H9 (cell line): ENCODE measurements around the gene TCP11L1. TPM values are rescaled to one million over a fixed set of nuclear protein-coding genes. Genes with fewer than 3 reads are reported as not detected.

Experiments
- DNase-seq: peaks from one replicate; pipeline ENCODE4 v3.0.0-alpha.2; 2017
- H2AFZ ChIP-seq: one replicate; pipeline ENCODE4 v1.6.1; 2013; ENCODE audit warnings: mild to moderate bottlenecking, low read length, control low read depth, moderate library complexity
- H2AK5ac ChIP-seq: 2 replicates; pipeline ENCODE4 v1.6.1; 2013; ENCODE audit warnings: low read length, control low read depth, mixed read lengths; ENCODE audit not compliant: insufficient read length
- H2BK120ac ChIP-seq: one replicate; pipeline ENCODE4 v1.6.1; 2013; ENCODE audit warnings: low read depth, mild to moderate bottlenecking, low read length, control low read depth, inconsistent platforms; ENCODE audit not compliant: poor library complexity, severe bottlenecking
- H2BK12ac ChIP-seq: 2 replicates; pipeline ENCODE4 v1.6.1; 2013; ENCODE audit warnings: low read length, control low read depth, mixed read lengths, low read depth; ENCODE audit not compliant: insufficient read length
- H2BK15ac ChIP-seq: 2 replicates; pipeline ENCODE4 v1.6.1; 2013; ENCODE audit warnings: low read depth, low read length, control low read depth
- H2BK20ac ChIP-seq: one replicate; pipeline ENCODE4 v1.6.1; 2013; ENCODE audit warnings: low read depth, mild to moderate bottlenecking, low read length, control low read depth, inconsistent platforms; ENCODE audit not compliant: poor library complexity, severe bottlenecking
- H2BK5ac ChIP-seq: 2 replicates; pipeline ENCODE4 v1.6.1; 2013; ENCODE audit warnings: low read length, control low read depth, mixed read lengths; ENCODE audit not compliant: insufficient read length
- H3K14ac ChIP-seq: 2 replicates; pipeline ENCODE4 v1.6.1; 2013; ENCODE audit warnings: low read length, control low read depth; ENCODE audit not compliant: insufficient read depth
- H3K18ac ChIP-seq: 2 replicates; pipeline ENCODE4 v1.6.1; 2013; ENCODE audit warnings: low read depth, mild to moderate bottlenecking, mixed read lengths, low read length, control low read depth; ENCODE audit not compliant: insufficient read length
- H3K23ac ChIP-seq: 2 replicates; pipeline ENCODE4 v1.6.1; 2013; ENCODE audit warnings: low read length, control low read depth, mixed read lengths, low read depth; ENCODE audit not compliant: insufficient read length
- H3K23me2 ChIP-seq: 2 replicates; pipeline ENCODE4 v1.6.1; 2013; ENCODE audit warnings: low read depth, mild to moderate bottlenecking, mixed read lengths, low read length, control low read depth; ENCODE audit not compliant: insufficient read length, poor library complexity, severe bottlenecking
- H3K27ac ChIP-seq: 2 replicates; pipeline ENCODE4 v1.5.1; 2013; ENCODE audit warnings: low read length, control low read depth, mixed read lengths, low read depth; ENCODE audit not compliant: insufficient read length
- H3K27me3 ChIP-seq: 2 replicates; pipeline ENCODE4 v1.6.1; 2013; ENCODE audit warnings: low read length, control low read depth, inconsistent platforms; ENCODE audit not compliant: insufficient read depth
- H3K4ac ChIP-seq: 2 replicates; pipeline ENCODE4 v1.6.1; 2013; ENCODE audit warnings: low read depth, mild to moderate bottlenecking, control low read depth, inconsistent platforms, low read length, moderate library complexity
- H3K4me1 ChIP-seq: 2 replicates; pipeline ENCODE4 v1.6.1; 2013; ENCODE audit warnings: low read length, control low read depth, inconsistent platforms; ENCODE audit not compliant: insufficient read depth
- H3K4me2 ChIP-seq: 2 replicates; pipeline ENCODE4 v1.6.1; 2013; ENCODE audit warnings: low read length, control low read depth, mixed read lengths; ENCODE audit not compliant: insufficient read length, insufficient read depth
- H3K56ac ChIP-seq: 2 replicates; pipeline ENCODE4 v1.6.1; 2013; ENCODE audit warnings: low read depth, mild to moderate bottlenecking, mixed read lengths, low read length, control low read depth; ENCODE audit not compliant: insufficient read length
- H3K79me1 ChIP-seq: 2 replicates; pipeline ENCODE4 v1.6.1; 2013; ENCODE audit warnings: low read depth, mild to moderate bottlenecking, moderate library complexity, low read length, control low read depth, inconsistent platforms; ENCODE audit not compliant: insufficient read depth, poor library complexity, severe bottlenecking
- H3K79me2 ChIP-seq: 2 replicates; pipeline ENCODE4 v1.6.1; 2013; ENCODE audit warnings: low read length, control low read depth, inconsistent platforms; ENCODE audit not compliant: insufficient read depth
- H3K9ac ChIP-seq: 2 replicates; pipeline ENCODE4 v1.6.1; 2013; ENCODE audit warnings: low read length, control low read depth, mixed read lengths; ENCODE audit not compliant: insufficient read length; ENCODE audit errors: extremely low read depth
- H3K9me3 ChIP-seq: one replicate; pipeline ENCODE4 v1.6.1; 2013; ENCODE audit warnings: low read depth, low read length, inconsistent platforms; ENCODE audit not compliant: control insufficient read depth
- H3T11ph ChIP-seq: one replicate; pipeline ENCODE4 v1.6.1; 2013; ENCODE audit warnings: mild to moderate bottlenecking, low read length, control low read depth, inconsistent platforms
- H4K20me1 ChIP-seq: one replicate; pipeline ENCODE4 v1.6.1; 2013; ENCODE audit not compliant: control insufficient read depth, insufficient read length, insufficient read depth
- H4K5ac ChIP-seq: 2 replicates; pipeline ENCODE4 v1.6.1; 2013; ENCODE audit warnings: low read depth, mild to moderate bottlenecking, mixed read lengths, low read length, control low read depth; ENCODE audit not compliant: insufficient read length
- H4K8ac ChIP-seq: replicated peaks from 2 replicates; pipeline ENCODE4 v1.6.1; 2013; ENCODE audit warnings: low read length, control low read depth, mixed read lengths, low read depth; ENCODE audit not compliant: insufficient read length
- H4K91ac ChIP-seq: 2 replicates; pipeline ENCODE4 v1.6.1; 2013; ENCODE audit warnings: low read depth, mild to moderate bottlenecking, moderate library complexity, mixed read lengths, low read length, control low read depth; ENCODE audit not compliant: insufficient read length
- H3K27ac Mint-ChIP-seq, 3 experiments: 2 replicates in 2 of 3; 3 replicates in 1 of 3; pipeline ENCODE4 v1.8.0; 2020 to 2021; ENCODE audit warnings: mixed read lengths in 3 of 3, mild to moderate bottlenecking in 1 of 3, moderate library complexity in 1 of 3
- H3K27me3 Mint-ChIP-seq: 2 replicates; pipeline ENCODE4 v1.8.0; 2021; ENCODE audit warnings: low read depth, mild to moderate bottlenecking, moderate library complexity, mixed read lengths
- H3K36me3 Mint-ChIP-seq, 3 experiments: 2 replicates in 2 of 3; 3 replicates in 1 of 3; pipeline ENCODE4 v1.8.0; 2020 to 2021; ENCODE audit warnings: low read depth in 3 of 3, mixed read lengths in 3 of 3; ENCODE audit not compliant: insufficient read depth in 1 of 3
- H3K4me1 Mint-ChIP-seq, 2 experiments: 2 replicates each; pipeline ENCODE4 v1.8.0; 2020; ENCODE audit warnings: mixed read lengths in 2 of 2
- H3K4me3 Mint-ChIP-seq, 2 experiments: 2 replicates in 1 of 2; 3 replicates in 1 of 2; pipeline ENCODE4 v1.8.0; 2020 to 2021; ENCODE audit warnings: mild to moderate bottlenecking in 2 of 2, mixed read lengths in 2 of 2, moderate library complexity in 1 of 2
- H3K9me3 Mint-ChIP-seq, 2 experiments: 2 replicates in 1 of 2; 3 replicates in 1 of 2; pipeline ENCODE4 v1.8.0; 2020; ENCODE audit warnings: mild to moderate bottlenecking in 2 of 2, mixed read lengths in 2 of 2, moderate library complexity in 1 of 2
- CTCF ChIP-seq: fragments of 200-600 bp; sonication (generic); conservative IDR thresholded peaks from 3 replicates; pipeline ENCODE4 v1.8.0; 2021; ENCODE audit warnings: antibody characterized with exemption, mild to moderate bottlenecking
- total RNA-seq: library from RNA; stranded (reverse); gene quantifications from 2 replicates; pipeline ENCODE4 v1.2.1, GENCODE V29; 2021

Gene TCP11L1
- total RNA-seq, 1 experiment from 2014 or later, result 20.3 TPM

DNA sequence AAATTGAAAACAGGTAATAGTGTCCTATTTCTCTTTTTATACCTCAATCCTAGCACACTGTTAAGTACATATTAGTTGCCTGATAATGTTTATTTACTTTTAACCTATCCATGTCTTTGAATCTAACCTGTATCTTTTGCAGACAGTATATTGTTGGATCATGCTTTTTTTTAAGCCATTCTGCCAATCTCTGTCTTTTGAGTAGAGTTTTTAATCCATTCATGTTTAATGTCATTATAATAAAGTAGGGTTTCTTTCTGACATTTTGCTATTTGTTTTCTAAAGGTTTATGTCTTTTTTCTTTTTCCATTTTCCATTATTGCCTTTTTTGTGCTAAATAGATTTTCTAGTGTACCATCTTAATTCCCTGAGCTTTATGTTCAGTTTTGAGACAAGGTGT, 47.5 kb upstream of the TCP11L1 start:
- no peak overlapping the region for H2BK5ac ChIP-seq
- no peak overlapping the region for H4K5ac ChIP-seq
- no peak overlapping the region for H2BK120ac ChIP-seq
- no peak overlapping the region for H3K4ac ChIP-seq
- H3K27me3 Mint-ChIP-seq, result peaks cover 2% of the 10 kb centered on the region; the same call in 1 of the 2 replicates
- no peak overlapping the region for H3K27ac ChIP-seq
- H3K4me2 ChIP-seq, result no peak overlapping the region
- no peaks in the 10 kb centered on the region for H3K4me1 ChIP-seq
- no peak overlapping the region for H3K4me3 Mint-ChIP-seq
- H3K36me3 Mint-ChIP-seq, result peaks cover 0 to 3% (median 0%) of the 10 kb centered on the region in 3 experiments; a peak in 3 of 7 replicates
- peaks cover 7 to 20% of the 10 kb centered on the region in 2 experiments for H3K9me3 Mint-ChIP-seq
- peaks cover 0 to 5% of the 10 kb centered on the region in 2 experiments; a peak in 2 of 4 replicates for H3K4me1 Mint-ChIP-seq
- no peaks in the 10 kb centered on the region for H3K23me2 ChIP-seq
- no peak overlapping the region for H2BK15ac ChIP-seq
- H2BK20ac ChIP-seq, result no peak overlapping the region
- no peak overlapping the region for H3K23ac ChIP-seq
- H3K9me3 ChIP-seq, result no peaks in the 10 kb centered on the region
- H3K9ac ChIP-seq, result no peak overlapping the region
- H3K27me3 ChIP-seq, result no peaks in the 10 kb centered on the region
- H4K8ac ChIP-seq, result no peak overlapping the region
- no peak overlapping the region for H3T11ph ChIP-seq
- H2AFZ ChIP-seq, result no peak overlapping the region
- no peak overlapping the region for H3K27ac Mint-ChIP-seq
- H3K79me1 ChIP-seq, result no peaks in the 10 kb centered on the region
- H3K79me2 ChIP-seq, result no peaks in the 10 kb centered on the region
- no peak overlapping the region for H3K14ac ChIP-seq
- H3K56ac ChIP-seq, result no peak overlapping the region
- no peak overlapping the region for H2AK5ac ChIP-seq
- no peak overlapping the region for H4K91ac ChIP-seq
- no peaks in the 10 kb centered on the region for H4K20me1 ChIP-seq
- no peak overlapping the region for H2BK12ac ChIP-seq
- no peak for TF ChIP-seq CTCF
- no peak for DNase-seq
- no peak overlapping the region for H3K18ac ChIP-seq
